Stimulated activated CD4-positive, alpha-beta T cell treated with anti-CD3 and anti-CD28 coated beads, Interleukin-1b, Interleukin-23, amount 100 ng/mL, for 4 hours (primary cell): ENCODE results near the gene DHRS13.
"Not testable (repeated sequence)": the region's sequence is repeated elsewhere in the genome, so short reads cannot be mapped to it uniquely, and the experiment has no call there.

Experiments
- DNase-seq, 2 donors: peaks; one replicate each; pipeline ENCODE4 v3.0.0-alpha.2; 2020; ENCODE audit warnings: low read depth in 2 of 2

The DHRS13 gene

DNA sequence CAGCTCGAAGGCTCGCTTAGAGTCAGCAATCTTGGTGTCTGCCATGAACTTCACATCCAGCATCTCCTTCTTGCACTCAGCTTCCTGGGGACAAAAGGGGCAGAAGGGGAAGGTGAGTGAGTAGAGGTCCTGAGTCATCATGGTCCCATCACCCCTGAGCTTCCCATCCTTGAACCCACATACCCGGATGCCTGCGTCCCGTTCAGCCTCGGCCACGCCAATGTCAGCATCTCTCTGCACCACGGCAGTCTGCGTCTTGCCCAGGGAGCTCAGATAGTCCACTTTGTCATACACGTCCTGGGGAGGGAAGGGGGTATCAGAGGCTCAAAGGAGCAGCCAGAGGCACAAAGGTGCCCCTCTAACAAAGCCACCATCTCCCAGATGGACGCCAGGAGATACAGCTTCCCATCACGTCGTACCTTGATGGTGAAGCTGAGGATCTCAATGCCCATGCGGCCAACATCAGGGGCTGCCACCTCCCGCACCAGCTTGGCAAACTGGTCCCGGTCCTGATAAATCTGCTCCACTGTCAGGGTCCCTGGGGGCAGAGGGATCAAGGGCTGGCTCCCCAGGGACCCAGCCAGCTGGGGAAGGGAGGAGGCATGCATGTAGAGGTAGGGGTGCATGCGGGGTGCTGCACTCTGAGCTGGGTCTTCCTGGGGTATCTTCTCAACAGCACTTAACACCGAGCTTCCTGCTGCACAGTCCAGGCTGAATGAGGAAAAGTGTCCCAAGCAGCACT is 20.6 kb downstream of the DHRS13 start:
- no peak for DNase-seq

DNA sequence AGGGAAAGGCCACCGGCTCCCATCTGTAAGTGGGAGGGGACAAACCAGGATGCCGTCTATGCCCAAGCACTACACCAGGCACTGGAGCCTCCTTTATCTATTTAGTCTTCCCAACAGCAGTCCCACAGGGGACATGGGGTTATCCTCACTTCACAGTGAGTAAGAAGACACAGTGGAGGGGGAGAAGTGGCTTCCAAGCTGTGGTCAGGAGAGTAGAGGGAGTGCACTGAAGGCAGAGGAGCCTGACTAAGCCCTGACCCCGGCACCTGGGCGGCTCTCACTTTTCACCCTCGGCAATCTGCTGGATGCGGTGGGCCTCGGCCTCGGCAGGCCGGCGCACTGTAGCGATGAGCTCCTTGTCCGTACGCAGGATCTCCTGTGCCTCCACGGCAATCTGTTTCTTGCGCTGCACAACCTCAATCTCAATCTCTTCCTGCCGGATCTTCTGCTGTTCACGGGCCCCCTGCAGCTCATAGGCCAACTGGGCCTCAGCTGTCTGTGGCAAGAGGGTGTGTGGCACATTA is 21.3 kb downstream of the DHRS13 start:
- DNase-seq, result no peak

DNA sequence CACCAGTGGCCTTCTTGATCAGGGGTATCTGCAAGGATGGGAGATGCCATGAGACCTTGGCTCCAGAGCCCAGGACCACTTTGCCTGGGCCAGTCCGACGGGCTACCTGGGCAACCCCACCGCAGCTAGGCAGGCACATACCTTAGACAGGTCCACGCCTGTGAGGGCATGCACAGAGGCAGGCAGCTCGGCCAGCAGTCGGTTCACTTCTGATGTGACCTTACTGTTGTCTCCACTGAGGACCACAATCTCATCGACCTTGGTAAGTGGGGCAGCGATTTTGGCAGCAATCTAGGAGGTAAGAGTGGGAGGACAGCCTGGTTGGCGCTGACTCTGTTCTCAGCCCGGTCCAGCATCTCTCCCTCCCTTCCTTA is 22.3 kb downstream of the DHRS13 start:
- no peak for DNase-seq

DNA sequence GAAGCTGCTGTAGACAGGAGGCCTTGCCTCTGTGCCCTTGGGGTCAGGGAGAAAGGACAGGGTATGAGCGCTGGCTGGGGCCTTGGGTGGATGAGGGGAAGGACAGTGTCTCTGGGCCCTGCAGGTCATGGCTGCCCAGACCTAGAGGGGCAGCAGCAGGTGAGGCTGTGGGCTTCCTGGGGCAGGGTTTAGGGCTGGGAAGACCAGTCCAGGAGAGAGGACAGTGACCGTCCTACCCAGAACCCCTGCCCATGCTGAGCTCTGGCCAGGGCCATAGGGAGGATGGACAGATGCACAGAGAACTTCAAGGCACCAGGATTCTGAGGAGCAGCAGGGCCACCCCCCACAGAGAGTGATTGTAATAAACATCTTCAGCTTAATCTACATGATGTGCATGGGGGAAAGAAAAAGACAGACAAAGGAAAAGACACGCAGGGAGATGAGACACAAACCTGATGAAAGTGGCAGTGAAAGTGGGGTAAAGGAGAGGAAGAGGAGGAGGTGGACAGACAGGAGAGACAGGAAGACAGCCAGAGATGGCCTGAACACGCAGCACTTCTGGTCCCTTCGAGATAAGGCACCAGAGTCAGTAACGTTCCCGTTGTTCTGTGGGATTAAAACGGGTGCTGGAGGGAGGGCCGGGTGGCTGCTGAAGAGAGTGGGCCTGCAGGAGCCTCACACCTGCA is 22.9 kb downstream of the DHRS13 start:
- no peak for DNase-seq

DNA sequence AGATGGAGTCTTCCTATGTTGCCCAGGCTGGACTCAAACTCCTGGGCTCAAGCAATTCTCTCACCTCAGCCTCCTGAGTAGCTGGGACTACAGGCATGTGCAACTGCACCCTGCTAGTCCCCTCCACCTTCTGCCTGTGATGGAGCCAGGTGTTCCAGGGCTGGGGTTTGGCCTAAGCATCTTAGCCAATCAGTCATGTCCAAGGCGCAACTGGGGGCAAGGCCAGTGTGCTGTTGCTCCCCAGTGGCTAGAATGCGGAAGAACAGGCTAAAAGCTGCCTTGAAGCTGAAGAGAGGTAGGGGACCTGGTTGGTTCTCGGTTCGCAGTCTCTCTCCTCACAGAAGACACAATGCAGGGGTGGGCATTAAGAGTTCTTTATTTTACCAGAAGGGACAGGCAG is 23.9 kb downstream of the DHRS13 start:
- no peak for DNase-seq

DNA sequence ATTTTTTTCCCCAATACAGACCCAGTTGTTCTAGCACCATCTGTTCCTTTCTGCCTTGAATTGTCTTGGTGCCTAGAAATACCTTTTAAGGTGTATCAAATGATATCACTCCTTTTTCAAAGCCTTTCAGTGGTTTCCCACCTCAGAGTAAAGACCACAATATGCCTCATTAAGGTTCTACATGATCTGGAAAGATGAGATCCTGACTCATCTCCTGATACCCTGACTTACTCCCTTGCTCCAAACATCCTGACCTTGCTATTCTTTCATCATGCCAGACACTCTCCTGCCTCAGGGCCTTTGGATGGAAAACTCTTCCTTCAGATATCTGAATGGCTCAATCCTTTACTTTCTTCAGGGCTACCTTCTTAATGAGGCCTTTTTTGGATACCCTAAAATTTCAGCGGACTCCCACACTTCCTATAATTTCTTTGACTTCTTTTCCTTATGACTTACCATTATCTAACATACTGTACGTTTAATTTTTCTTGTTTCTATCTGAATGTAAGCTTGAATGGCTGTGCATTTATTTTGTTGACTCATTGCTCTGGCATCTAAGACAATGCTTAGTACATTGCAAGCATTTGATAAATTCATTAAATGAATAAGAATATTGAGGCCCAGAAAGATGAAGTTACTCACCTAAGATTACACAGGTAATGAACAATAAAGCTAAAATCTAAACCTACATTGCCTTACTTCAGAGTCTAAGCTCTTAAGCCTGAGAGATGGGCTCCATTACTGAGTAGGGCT is 24.5 kb downstream of the DHRS13 start:
- DNase-seq, result no peak

DNA sequence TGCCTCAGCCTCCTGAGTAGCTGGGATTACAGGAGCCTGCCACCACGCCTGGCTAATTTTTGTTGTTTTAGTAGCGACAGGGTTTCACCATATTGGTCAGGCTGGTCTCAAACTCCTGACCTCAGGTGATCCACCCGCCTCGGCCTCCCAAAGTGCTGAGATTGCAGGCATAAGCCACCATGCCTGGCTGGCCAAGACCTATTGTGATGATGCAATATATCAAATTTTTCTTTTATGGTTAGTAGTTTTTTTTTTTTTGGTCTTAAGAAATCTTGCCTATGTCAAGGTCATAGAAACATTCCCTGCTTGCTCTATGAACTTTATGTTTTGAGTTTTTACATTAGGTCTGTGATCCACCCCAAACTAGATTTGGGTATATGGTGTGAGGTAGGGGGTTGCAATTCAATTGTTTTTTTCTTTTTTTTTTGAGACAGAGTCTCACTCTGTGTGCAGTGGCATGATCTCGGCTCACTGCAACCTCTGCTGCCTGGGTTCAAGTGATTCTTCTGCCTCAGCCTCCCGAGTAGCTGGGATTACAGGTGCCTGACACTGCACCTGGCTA is 25.6 kb downstream of the DHRS13 start:
- not testable (repeated sequence) for DNase-seq

DNA sequence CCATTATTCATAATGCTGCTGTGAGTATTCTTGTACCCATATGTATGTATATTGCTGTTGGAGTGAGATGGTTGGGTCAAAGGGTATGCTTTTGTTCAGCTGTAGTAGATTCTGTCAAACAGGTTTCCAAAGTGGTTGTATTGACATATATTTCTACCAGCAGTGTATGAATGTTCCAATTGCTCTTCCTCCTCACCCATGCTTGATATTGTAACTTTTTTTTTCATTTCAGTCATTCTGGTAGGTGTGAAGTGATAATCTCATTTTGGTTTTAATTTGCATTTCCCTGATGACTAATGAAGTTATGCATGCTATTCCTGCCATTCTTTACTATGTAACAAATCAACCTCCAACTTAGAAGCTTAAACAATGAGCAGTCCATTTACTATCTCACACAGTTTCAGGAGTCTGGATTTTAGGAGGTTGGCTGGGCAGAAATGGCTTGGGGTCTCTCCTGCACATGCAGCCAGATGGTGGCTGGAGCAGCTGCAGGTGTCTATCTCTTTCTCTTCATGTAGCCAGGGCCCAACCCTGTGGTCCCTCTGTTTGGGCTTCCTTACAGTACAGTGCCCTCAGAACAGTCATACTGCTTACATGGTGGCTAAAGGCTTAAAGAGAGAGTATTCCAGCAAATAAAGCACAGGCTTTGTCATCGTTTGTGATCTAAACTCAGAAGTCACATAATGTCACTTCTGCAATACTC is 26.9 kb downstream of the DHRS13 start:
- DNase-seq, result no peak

DNA sequence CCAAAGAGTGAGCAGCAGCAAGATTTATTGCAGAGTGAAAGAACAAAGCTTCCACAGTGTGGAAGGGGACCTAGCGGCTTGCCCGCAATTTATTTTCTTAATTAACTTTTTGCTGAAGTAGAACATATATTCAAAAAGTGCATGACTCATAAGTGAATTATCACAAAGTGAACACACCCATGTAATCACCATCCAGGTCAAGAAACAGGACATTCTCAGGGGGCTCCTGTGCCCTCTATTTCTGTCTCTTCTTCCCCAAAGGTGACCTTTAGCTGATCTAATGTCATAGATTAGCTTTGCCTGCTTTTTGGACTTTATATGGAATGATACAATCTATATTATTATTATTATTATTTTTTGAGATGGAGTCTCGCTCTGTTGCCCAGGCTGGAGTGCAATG is 28.1 kb downstream of the DHRS13 start:
- no peak for DNase-seq

DNA sequence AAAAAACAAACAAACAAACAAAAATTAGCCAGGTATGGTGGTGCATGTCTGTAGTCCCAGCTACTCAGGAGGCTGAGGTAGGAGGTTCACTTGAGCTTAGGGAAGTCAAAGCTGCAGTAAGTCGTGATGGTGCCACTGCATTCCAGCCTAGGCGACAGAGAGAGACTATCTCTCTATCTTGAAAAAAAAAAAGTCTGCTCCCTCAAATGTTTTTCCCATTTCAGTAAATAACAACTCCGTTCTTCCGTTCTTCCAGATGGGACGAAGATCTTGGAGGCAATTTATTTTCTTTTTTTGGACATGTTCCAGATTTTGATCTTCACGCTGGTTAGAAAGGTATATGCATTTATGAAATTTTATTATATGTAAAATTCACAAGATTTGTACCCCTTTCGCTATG is 29.0 kb downstream of the DHRS13 start:
- DNase-seq, result no peak

DNA sequence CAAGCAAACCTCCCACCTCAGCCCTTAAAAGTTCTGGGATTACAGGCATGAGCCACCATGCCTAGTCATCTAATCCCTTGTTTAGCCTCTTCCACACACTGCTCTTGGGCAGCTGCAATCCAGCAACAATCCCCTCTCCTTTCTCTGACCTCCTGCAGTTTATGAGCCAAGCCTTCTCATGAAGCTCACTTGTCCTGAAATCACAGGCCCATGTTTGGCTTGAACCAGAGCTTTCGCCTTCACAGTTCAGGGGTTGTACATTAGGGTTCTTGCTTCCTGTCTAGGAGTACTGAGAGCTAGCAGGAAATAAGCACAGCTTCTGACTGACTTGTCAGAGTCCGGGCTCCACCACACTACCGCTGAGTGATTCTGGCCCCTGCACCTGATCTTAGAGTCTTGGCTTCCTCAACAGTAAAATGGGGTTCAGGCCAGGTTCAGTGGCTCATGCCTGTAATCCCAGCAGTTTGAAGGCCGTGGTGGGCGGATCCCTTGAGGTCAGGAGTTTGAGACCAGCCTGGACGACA is 31.8 kb downstream of the DHRS13 start:
- DNase-seq, result no peak

DNA sequence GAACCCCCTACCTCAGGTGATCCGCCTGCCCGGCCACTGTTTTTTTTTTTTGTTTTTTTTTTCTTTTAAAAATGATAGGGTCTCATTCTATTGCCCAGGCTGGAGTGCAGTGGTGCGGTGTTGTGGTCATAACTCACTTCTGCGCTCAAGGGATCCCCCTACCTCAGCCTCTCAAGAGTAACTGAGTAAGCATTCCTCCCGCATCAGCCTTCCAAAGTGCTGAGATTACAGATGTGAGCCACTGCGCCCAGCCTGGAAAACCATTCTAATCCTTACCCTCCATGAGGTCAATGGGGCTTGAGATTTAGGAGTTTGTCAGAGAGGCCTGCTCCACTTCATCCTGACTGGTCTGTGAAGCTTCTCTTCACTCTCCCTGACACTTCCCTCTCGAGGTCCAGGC is 35.6 kb downstream of the DHRS13 start:
- no peak for DNase-seq

DNA sequence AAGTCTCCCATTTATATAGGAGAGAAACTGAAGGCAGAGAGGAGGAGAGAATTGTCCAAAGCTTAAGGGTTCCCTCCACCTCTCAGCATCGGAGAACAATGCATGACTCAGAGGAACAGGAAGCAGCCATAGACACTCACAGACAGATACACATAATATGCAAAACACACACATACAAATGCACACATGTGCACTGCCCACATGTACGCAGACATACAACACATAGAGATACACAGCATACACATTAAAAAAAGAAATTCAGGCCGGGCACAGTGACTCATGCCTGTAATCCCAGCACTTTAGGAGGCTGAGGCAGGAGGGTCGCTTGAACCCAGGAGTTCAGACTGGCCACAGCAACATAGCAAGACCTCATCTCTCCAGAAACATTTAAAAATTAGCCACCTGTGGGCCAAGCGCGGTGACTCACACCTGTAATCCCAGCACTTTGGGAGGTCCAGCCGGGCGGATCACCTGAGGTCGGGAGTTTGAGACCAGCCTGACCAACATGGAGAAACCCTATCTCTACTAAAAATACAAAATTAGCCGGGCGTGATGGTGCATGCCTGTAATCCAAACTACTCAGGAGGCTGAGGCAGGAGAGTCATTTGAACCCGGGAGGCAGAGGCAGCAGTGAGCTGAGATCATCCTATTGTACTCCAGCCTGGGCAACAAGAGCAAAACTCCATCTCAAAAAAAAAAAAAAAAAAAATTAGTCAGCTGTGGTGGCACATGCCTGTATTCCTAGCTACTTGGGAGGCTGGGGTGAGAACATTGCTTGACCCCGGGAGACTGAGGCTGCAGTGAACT is 36.7 kb downstream of the DHRS13 start:
- DNase-seq, result no peak

DNA sequence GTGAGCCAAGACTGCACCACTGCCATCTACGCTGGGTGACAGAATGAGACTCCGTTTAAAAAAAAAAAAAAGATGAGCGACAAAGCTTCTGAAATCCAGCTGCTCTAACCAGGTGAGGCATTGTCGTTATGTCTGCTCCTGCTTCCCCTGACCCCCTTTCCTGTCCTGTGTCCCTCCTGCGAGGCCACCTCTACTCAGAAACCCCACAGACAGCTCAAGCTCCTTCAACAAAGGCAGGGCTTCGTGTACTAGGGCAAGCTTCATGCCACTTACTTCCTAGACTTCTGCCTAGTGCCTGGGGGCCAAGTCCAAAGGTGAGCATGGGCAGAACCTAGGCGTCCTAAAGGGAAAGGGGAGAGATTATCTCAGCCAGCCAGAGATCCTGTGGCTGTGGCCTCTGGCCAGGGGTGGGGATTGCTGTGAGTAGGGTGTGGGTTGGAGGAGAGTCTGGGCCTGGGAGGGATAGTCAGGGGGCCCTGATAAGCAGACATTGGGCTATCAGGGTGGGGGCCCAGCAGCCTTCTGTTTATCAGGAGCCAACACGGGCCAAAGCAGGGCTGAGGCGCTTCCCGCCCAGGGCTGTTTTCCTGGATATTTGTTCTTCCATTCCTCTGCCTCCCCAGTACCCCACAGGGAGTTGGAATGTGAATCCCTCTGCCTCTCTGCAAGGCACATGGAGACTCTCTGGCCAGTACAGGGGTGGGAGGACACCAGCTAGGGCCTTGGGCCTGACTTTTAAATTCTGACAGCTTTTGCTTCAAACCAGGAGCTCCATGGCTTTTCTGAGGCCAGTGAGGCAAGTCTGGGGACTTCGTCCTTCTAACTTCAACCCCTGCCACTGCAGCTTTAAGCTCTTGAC is 37.7 kb downstream of the DHRS13 start:
- DNase-seq, result no peak

DNA sequence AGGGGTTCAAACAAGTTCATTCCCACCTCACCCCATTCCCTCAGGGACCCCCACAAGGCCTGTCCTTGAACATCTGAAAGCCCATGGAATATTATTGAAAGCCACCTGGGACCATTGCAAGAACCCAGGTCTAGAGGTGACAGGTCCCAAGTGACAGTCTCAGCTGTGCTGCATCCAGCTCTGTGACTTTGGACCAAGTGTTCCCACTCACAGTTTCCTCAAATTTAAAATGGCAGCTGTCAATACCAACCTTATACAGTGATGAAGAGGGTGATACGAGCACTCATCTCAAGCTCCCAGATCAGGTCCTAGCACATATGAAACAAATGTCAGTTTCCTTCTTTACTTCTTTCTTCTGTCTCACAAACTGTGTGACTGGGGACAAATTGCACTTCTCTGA is 38.9 kb downstream of the DHRS13 start:
- no peak for DNase-seq

DNA sequence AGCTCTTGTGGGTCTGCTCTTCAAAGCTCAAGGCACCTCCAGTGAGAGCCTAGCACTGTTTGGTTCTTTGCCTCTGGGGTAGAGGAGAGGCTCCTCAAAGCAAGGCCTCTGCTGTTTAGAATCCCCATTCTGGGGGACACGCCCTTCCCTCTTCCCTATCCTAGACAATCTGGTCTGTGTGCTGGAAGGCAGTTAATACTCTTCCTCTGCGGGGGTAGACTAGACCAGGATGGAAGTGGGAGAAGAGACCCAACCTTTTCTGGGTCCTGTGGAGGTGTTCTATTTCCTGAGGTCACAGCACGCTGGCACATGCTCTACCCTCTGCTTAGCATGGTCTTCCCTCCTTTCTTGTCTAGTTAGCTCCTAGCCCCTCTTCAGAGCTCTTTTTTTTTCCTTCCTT is 40.3 kb downstream of the DHRS13 start:
- no peak for DNase-seq

DNA sequence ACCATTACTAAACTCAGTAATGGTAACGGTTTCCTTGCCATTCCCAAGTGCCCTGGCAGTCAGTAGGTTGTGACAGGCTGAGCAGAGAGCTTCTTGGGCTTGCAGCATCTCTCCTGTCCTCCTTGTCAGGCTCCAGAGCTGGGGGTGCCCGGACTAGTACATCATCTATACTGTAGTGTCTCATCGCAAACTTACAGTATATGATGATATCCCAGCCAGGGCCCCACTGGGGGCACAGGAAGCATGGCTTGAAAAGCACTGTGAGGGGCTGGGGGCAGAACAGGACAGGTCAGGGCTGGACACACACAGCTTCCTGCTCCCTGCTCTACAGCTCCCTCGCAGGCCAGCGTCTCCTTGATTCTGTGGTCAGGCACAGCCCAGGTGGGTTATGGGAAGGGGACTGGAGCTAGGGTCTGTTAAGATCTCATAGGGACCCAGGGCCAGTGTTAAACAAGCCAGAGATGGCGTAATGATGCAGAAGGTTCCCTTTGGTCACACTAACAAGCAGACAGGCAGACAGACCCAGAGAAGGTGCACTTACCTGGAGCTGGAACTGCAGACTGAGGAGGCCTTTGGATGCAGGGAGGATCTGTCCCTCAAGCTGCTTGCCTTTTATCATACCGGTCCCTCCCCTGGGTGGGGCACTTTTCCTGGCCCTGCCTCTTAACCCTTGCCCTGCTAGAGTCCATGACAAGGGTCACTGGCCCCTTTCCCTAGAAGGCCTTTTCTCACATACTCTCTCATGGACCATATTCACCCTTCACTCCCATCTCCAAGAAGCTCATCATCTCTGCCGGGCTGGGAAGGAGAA is 41.3 kb downstream of the DHRS13 start:
- DNase-seq, result no peak

DNA sequence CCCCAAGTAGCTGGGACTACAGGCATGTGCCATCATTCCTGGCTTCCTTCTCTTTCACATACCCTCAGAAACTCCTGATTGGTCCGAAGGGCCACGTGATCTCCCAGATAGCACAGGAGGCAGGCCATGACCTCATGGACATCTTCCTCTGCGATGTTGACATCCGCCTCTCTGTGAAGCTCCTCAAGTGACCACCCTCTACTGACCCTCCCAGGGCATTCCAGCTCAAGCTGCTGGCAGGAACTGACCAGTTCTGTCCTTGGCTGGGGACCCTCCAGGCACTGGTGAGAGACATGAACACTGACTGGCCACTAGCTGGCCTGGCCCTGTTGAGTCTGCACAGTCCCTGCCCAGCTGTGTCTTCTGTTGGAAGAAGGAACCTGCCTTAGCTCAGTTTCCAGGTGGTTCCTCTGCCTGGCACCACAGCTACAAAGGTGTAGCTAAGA is 42.5 kb downstream of the DHRS13 start:
- no peak for DNase-seq
